Psoas muscle (tissue), 8 donors: ENCODE data around the gene CD84. TPM values are rescaled to one million over a fixed set of nuclear protein-coding genes. Genes with fewer than 3 reads are reported as not detected.

Experiments
- ATAC-seq, 4 donors: fragments of 200-7000 bp; cut with Tn5 transposase; one replicate each; pipeline ENCODE4 v1.9.1; 2020; ENCODE audit warnings: moderate library complexity in 3 of 4, mild to moderate bottlenecking in 2 of 4
- DNase-seq, 2 donors: peaks; one replicate each; pipeline ENCODE4 v3.0.0-alpha.2; 2020
- H3K27ac ChIP-seq: fragments of 200-600 bp; one replicate; pipeline ENCODE4 v1.8.0; 2022
- H3K27me3 ChIP-seq, 3 donors: fragments of 200-600 bp in 1 of 3; one replicate each; pipeline versions ENCODE4 v1.6.1 to v1.8.0; 2013 to 2022; ENCODE audit warnings: low read length in 2 of 3, mild to moderate bottlenecking in 2 of 3, moderate library complexity in 1 of 3; ENCODE audit not compliant: insufficient read depth in 3 of 3
- H3K36me3 ChIP-seq, 2 donors: fragments of 200-600 bp in 1 of 2; one replicate each; pipeline versions ENCODE4 v1.6.1 to v1.8.0; 2013 to 2022; ENCODE audit warnings: low read depth in 1 of 2, mild to moderate bottlenecking in 1 of 2, moderate library complexity in 1 of 2; ENCODE audit not compliant: insufficient read depth in 1 of 2
- H3K4me1 ChIP-seq: fragments of 200-600 bp; one replicate; pipeline ENCODE4 v1.8.0; 2022
- H3K4me3 ChIP-seq: fragments of 200-600 bp; one replicate; pipeline ENCODE4 v1.8.0; 2022; ENCODE audit warnings: mild to moderate bottlenecking
- H3K9me3 ChIP-seq: fragments of 200-600 bp; one replicate; pipeline ENCODE4 v1.8.0; 2022
- CTCF ChIP-seq: fragments of 200-600 bp; IDR thresholded peaks from one replicate; pipeline ENCODE4 v1.8.0; 2022; ENCODE audit warnings: antibody characterized with exemption
- WGBS, 3 donors: extraction: QIAGEN DNeasy Blood & Tissue Kit; methylation state at CpG; one replicate each; pipeline versions ENCODE4 v1.1.6 to v1.1.7; 2013; 5-methylcytosine and 5-hydroxymethylcytosine counted together
- intact Hi-C, 2 donors: fragments of 100-400 bp; cut with DNase I; formaldehyde crosslinking; loops; one replicate each; pipeline versions ENCODE4 v1.11.0 to v1.14.2; 2022
- polyA plus RNA-seq, 3 donors: library from polyadenylated mRNA; stranded (reverse); fragments of 200-250 nt; gene quantifications; one replicate each; pipeline ENCODE4 v1.2.3, GENCODE V29; 2013
- total RNA-seq, 4 donors: library from RNA; stranded (reverse); fragmentation: NEBNext Ultra II Directional in 2 of 4; extraction: Animal tissue kit (Norgen Biotek cat#: 25700) in 2 of 4; gene quantifications; one replicate each; pipeline versions ENCODE4 v1.2.1 to v1.2.4, GENCODE V29; 2021 to 2023
- donor health status: healthy with polysubstance abuse.
- donor health status: DM: no; HTN: no; CAD: no; lungs with moderate emphysema.
- donor health status: Bipolar disorder and iron deficiency.
- donor health status: healthy.
- donor health status: DM: yes; HTN: yes; CAD: no.
- donor health status: DM: no; HTN: no; CAD: no.
- donor health status: DM: no; HTN: no; CAD: no.
- donor health status: DM: yes; HTN: yes; CAD: no.

The CD84 gene
- total and polyA plus RNA-seq, 7 donors = 0.04 to 2.6 (median 0.75) TPM

GRCh38 chr1:160575112-160575664 is 4.1 kb downstream of the CD84 start:
- TF ChIP-seq CTCF = no peak
- intact Hi-C loops = no loop called here
- Histone ChIP-seq H3K27me3 (peaks cover 0 to 2% (median 0%) of the 10 kb centered on the region in 3 donors), H3K36me3 (no peaks in the 10 kb centered on the region), H3K4me1 (no peaks in the 10 kb centered on the region), H3K9me3 (no peaks in the 10 kb centered on the region), H3K4me3 (no peak overlapping the region), H3K27ac (no peak overlapping the region)
- WGBS, 3 donors = 80 to 83% (median 82%) methylated on average over 5 of the region's 5 CpGs
- ATAC-seq = no peak
- no peak for DNase-seq

- Histone ChIP-seq H3K36me3 (no peaks in the 10 kb centered on the region), H3K4me1 (no peaks in the 10 kb centered on the region), H3K27me3 (peaks cover 0 to 4% (median 0%) of the 10 kb centered on the region in 3 donors), H3K4me3 (no peak overlapping the region), H3K27ac (no peak overlapping the region), H3K9me3 (no peaks in the 10 kb centered on the region)
- DNase-seq (no peak), ATAC-seq (no peak)
- TF ChIP-seq CTCF = no peak
- intact Hi-C loops = no loop called here
- WGBS, 3 donors = 80 to 84% (median 80%) methylated on average over 3 of the region's 3 CpGs
Observed at GRCh38 chr1:160570840-160571239, 8.5 kb downstream of the CD84 start.

- H3K27ac ChIP-seq = no peak overlapping the region
- no peak for ATAC-seq
- TF ChIP-seq CTCF = no peak
- 70 to 76% (median 71%) methylated on average over 2 of the region's 2 CpGs for WGBS, 3 donors
- H3K9me3 ChIP-seq = no peaks in the 10 kb centered on the region
- no peaks in the 10 kb centered on the region for H3K36me3 ChIP-seq
- H3K27me3 ChIP-seq = peaks cover 0 to 4% (median 2%) of the 10 kb centered on the region in 3 donors
- no peaks in the 10 kb centered on the region for H3K4me1 ChIP-seq
- H3K4me3 ChIP-seq = no peak overlapping the region
- DNase-seq = no peak
- intact Hi-C loops = no loop called here
Observed at GRCh38 chr1:160569806-160570205, 9.5 kb downstream of the CD84 start.

GRCh38 chr1:160567858-160568682 is 11.2 kb downstream of the CD84 start:
- ATAC-seq = no peak
- Histone ChIP-seq H3K4me3 (no peak overlapping the region), H3K4me1 (no peaks in the 10 kb centered on the region), H3K9me3 (peaks cover 2% of the 10 kb centered on the region), H3K27ac (no peak overlapping the region), H3K27me3 (peaks cover 0 to 4% (median 2%) of the 10 kb centered on the region in 3 donors), H3K36me3 (no peaks in the 10 kb centered on the region)
- WGBS, 3 donors = 46 to 53% (median 53%) methylated on average over 8 of the region's 8 CpGs
- DNase-seq = no peak
- intact Hi-C loops = no loop called here
- no peak for TF ChIP-seq CTCF
